Activated naive CD8-positive, alpha-beta T cell treated with anti-CD3 and anti-CD28 coated beads for 36 hours (primary cell): ENCODE measurements around the gene TOX3. TPM values are rescaled to one million over a fixed set of nuclear protein-coding genes. Genes with fewer than 3 reads are reported as not detected.

Source experiments
- DNase-seq: peaks from one replicate; pipeline ENCODE4 v3.0.0; 2021
- H3K27ac Mint-ChIP-seq: one replicate; pipeline ENCODE4 v1.8.0; 2022; ENCODE audit warnings: mild to moderate bottlenecking, moderate library complexity, mixed read lengths
- H3K27me3 Mint-ChIP-seq: one replicate; pipeline ENCODE4 v1.8.0; 2022; ENCODE audit warnings: mild to moderate bottlenecking, mixed read lengths
- H3K36me3 Mint-ChIP-seq: one replicate; pipeline ENCODE4 v1.8.0; 2021; ENCODE audit warnings: mild to moderate bottlenecking, mixed read lengths
- H3K4me1 Mint-ChIP-seq: one replicate; pipeline ENCODE4 v1.8.0; 2021; ENCODE audit warnings: mixed read lengths
- H3K4me3 Mint-ChIP-seq: one replicate; pipeline ENCODE4 v1.8.0; 2022; ENCODE audit warnings: mild to moderate bottlenecking, moderate library complexity, mixed read lengths
- H3K9me3 Mint-ChIP-seq: one replicate; pipeline ENCODE4 v1.8.0; 2022; ENCODE audit warnings: mixed read lengths
- total RNA-seq, 2 experiments: library from RNA; stranded (reverse); gene quantifications; one replicate each; pipeline ENCODE4 v1.2.3, GENCODE V29; 2021

The TOX3 gene
- total RNA-seq, 2 experiments from 2014 or later = not detected

DNA sequence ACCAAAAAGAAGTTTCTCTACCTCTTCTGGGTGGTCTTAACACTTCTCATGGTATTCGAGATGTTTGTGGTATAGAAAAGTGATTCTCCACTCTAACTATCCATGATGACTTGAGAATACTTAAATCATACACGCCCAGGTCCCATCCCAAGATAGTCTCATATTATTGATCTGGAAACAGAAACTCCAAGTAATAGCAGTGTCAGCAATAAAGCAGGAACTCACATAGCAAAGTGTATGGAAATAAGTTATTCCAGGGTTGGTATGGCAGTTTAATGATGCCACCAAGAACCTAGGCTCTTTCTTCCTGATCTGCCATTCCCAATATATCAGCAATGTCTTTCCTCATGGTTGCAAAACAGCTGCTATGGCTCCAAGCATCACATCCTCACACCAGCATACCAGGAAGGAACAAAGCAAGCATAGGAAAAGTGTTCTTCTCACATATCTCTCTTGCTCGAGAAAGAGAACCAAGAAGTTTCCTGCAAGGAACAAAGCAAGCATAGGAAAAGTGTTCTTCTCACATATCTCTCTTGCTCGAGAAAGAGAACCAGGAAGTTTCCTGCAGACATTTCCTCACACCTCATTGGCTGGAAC, 23.6 kb upstream of the TOX3 start:
- Mint-ChIP-seq H3K27ac (no peak overlapping the region), H3K27me3 (peaks cover 7% of the 10 kb centered on the region), H3K9me3 (peaks cover 8% of the 10 kb centered on the region), H3K36me3 (no peaks in the 10 kb centered on the region), H3K4me3 (no peak overlapping the region), H3K4me1 (no peaks in the 10 kb centered on the region)
- no peak for DNase-seq

DNA sequence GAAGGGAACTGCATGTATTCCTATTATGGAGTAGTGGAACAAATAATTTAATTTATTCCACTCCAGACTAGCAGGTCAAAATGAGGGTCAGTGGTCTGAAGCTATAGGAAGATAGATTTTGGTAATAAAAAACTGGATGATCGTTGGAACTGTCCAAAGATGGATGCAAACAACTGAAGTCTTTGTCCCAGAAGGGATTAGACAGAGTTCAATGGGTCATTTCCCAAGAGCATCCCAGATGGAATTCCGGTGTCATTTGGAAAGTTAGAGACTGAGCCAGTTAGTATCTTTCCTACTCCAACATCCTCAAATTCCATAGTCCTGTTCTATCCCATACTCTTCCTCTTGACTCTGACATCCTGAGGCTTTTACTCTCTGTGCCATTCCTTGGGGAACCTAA, 22.8 kb upstream of the TOX3 start:
- H3K27ac Mint-ChIP-seq = no peak overlapping the region
- peaks cover 8% of the 10 kb centered on the region for H3K9me3 Mint-ChIP-seq
- H3K4me1 Mint-ChIP-seq = no peaks in the 10 kb centered on the region
- no peak for DNase-seq
- no peak overlapping the region for H3K4me3 Mint-ChIP-seq
- peaks cover 7% of the 10 kb centered on the region for H3K27me3 Mint-ChIP-seq
- no peaks in the 10 kb centered on the region for H3K36me3 Mint-ChIP-seq

DNA sequence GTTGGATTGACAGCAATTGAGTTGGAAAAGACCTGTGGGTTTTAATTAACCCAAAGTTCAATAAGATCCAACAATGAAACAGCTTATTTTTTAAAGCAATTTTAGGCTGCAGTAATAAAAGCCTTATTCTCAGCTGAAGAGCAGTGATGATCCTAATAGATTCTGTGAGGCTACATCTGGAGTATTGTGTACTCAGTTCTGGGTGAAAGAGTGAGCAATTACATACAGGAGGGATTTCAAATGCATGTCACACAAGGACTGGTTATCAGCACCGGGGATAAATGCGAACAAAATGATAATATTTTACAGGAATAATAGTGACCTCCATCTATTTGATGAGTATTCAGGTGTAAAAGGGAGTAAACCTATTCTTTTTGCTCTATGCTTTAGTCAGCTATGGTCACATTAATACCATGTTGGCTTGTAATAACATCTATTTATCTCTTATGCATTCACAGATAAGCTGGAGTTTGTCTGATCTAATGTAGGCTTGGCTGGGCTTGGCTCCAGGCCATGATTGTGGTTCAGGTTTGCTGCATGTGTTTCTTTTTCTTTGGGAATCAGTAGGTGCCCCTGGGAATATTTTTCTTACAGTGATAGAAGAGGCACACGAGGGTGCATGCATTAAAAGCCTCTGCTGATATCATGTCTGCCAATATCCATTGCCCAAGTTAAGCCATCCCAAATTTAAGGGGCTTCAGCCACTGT, 22.2 kb upstream of the TOX3 start:
- H3K27me3 Mint-ChIP-seq = peaks cover 7% of the 10 kb centered on the region
- H3K9me3 Mint-ChIP-seq = peaks cover 8% of the 10 kb centered on the region
- H3K27ac Mint-ChIP-seq = no peak overlapping the region
- no peak overlapping the region for H3K4me3 Mint-ChIP-seq
- DNase-seq = no peak
- no peaks in the 10 kb centered on the region for H3K4me1 Mint-ChIP-seq
- no peaks in the 10 kb centered on the region for H3K36me3 Mint-ChIP-seq

DNA sequence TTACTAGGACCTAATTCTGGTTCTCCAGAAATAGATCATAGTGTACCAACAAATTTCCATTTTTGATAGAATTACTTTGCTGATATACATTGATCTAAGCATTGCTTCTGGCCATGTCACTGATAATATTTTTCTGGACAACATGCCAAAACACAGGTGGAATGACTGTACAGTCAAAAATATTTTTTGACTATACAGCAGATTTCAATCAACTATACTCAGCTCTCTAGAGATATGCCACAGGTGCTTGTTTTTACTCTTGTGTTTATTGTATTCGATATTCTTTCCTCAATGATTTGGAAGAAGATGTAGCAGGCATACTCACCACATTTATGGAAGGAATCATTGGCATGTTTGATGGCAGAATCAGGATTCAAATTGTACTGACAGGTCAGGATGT, 21.6 kb upstream of the TOX3 start:
- DNase-seq = no peak
- no peak overlapping the region for H3K27ac Mint-ChIP-seq
- H3K36me3 Mint-ChIP-seq = no peaks in the 10 kb centered on the region
- H3K9me3 Mint-ChIP-seq = peaks cover 8% of the 10 kb centered on the region
- H3K4me3 Mint-ChIP-seq = no peak overlapping the region
- no peaks in the 10 kb centered on the region for H3K4me1 Mint-ChIP-seq
- H3K27me3 Mint-ChIP-seq = peaks cover 7% of the 10 kb centered on the region

DNA sequence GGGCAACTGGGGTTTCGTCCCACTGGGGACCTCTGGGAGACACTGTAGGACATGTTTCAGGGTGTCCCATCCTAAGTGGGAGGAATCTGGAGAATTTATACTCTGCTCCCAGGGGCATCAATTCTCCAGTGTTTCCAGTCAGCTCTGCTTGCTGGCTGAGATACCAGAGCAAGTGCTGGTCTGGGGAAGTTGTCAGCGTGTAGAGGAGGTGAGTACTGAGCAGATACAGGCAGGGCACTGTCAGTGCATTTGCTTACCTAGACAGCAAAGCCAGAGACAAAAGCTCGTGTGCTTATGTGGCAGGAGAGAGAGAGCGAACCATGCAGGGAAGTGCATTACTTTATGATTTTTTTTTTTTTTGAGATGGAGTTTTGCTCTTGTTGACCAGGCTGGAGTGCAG, 20.2 kb upstream of the TOX3 start:
- peaks cover 5% of the 10 kb centered on the region for H3K9me3 Mint-ChIP-seq
- H3K27me3 Mint-ChIP-seq = peaks cover 7% of the 10 kb centered on the region
- no peaks in the 10 kb centered on the region for H3K36me3 Mint-ChIP-seq
- H3K27ac Mint-ChIP-seq = no peak overlapping the region
- H3K4me1 Mint-ChIP-seq = no peaks in the 10 kb centered on the region
- no peak overlapping the region for H3K4me3 Mint-ChIP-seq
- no peak for DNase-seq

DNA sequence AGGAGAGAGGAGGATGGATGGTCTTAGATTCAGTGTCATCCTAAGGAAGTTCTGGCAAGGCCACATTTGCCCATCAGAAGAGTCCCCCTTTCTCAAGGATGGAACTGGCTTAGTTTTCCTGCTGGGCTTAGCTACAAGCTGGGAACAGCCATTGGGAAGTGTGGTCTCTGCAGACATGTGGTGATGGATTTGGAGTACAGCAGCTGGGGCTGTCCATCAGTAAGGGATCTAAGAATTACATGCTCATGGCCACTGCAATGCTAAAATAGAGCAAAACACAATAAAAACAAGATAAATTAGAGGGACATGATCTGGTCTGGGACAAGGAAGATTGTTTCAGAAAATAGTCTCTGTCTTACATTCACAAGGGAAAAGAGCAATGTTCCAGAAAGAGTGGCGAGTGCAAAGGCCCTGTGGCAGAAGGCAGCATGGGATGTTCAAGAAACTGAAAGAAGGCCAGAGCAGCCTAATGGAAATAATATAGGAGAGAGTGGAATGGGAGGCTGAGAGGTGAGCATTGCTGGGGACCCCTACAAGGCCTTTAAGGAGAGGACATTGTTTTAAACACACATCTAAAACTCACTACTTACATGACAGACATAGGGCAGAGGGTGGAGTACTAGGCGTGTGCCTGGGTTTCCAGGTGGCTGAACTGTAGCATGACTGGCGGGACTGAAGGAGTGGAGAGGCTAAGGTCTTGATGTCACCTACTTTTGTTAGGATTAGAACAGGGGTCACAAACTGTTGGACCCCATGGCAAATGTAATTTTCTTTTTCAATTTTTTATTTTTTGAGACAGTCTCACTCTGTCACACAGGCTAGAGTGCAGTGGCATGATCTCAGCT, 17.0 kb upstream of the TOX3 start:
- H3K27me3 Mint-ChIP-seq = peaks cover 7% of the 10 kb centered on the region
- H3K4me1 Mint-ChIP-seq = no peaks in the 10 kb centered on the region
- H3K9me3 Mint-ChIP-seq = no peaks in the 10 kb centered on the region
- no peak for DNase-seq
- H3K4me3 Mint-ChIP-seq = no peak overlapping the region
- no peaks in the 10 kb centered on the region for H3K36me3 Mint-ChIP-seq
- no peak overlapping the region for H3K27ac Mint-ChIP-seq

DNA sequence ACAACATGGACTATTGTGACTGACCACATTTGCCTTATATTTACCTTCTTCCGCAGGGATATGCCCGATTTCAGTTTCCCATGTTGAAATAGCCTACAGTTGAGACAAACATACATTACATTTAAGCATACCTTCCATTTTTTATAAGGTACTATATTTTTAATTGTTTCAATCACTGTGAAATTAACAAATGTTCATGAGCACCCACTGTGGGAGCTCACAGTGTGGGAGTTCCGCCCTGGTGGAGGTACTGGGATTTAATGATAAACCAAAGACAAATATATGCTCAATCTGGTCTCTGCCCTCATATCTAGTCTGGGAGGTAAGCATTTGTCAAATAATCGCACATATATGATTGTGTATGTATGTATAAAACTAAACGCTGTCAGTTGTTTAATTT, 15.8 kb upstream of the TOX3 start:
- no peaks in the 10 kb centered on the region for H3K36me3 Mint-ChIP-seq
- H3K27ac Mint-ChIP-seq = no peak overlapping the region
- peaks cover 2% of the 10 kb centered on the region for H3K9me3 Mint-ChIP-seq
- H3K4me1 Mint-ChIP-seq = no peaks in the 10 kb centered on the region
- DNase-seq = no peak
- peaks cover 7% of the 10 kb centered on the region for H3K27me3 Mint-ChIP-seq
- no peak overlapping the region for H3K4me3 Mint-ChIP-seq

DNA sequence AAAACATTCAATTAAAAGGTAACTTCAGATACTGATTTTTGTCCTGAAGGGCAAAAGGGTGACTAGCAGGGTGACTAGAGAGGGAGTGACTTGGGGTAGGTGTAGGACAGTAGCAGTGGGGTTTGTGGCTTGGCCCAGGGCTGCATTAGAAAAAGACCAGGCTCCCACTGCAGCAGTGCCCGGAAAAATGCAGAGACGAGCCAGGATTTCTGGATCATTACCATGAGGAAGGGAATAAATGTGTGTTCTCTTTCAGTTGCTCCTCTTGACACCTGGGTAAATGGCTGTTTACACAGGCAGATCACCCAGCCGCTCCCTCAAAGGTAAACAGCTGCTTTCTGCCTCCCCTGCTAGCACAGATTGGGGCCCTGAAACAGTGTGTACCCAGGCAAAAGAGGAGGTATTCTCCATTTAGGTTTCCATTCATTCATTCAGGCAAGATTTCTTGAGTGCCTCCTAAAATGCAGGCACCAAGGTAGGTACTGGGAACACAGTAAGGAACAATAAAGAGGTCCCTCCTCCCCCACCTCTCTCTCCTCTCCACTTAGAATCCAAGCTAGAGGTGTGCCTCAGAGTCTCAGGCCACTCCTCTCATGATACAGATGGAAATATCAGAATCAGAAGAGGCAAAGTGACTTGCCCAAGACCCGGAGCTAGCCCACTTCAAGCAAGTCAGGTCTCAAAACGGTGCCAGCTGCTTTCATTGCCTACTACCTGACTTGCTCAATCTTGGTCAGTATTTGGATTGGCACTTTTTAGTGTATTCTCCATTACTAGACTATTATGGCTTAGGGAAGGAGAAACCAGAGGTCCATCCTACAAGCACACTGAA, 15.2 kb upstream of the TOX3 start:
- Mint-ChIP-seq H3K36me3 (no peaks in the 10 kb centered on the region), H3K9me3 (peaks cover 2% of the 10 kb centered on the region), H3K27ac (no peak overlapping the region), H3K27me3 (peaks cover 7% of the 10 kb centered on the region), H3K4me3 (no peak overlapping the region), H3K4me1 (no peaks in the 10 kb centered on the region)
- DNase-seq = no peak

DNA sequence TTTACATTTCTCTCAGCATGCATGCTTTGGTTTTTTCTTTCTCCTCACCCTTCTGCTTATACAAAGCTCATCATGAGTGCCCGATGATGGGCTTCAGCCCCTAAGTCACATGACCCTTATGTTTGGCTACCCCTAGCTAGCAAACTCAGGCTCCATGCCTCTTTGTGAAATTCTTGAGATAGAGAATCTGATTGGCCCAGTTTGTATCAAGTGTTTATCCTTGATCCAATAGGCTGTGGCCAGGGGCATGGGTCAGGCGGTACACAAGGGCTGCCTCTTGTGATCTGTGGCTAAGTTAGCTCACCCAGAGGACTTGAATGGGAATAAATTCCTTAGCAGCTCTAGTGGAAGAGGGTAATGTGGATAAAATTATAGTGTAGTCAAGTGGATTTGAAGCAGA, 11.5 kb upstream of the TOX3 start:
- DNase-seq = no peak
- Mint-ChIP-seq H3K27ac (no peak overlapping the region), H3K4me3 (no peak overlapping the region), H3K36me3 (no peaks in the 10 kb centered on the region), H3K4me1 (no peaks in the 10 kb centered on the region), H3K27me3 (peaks cover 7% of the 10 kb centered on the region), H3K9me3 (peaks cover 11% of the 10 kb centered on the region)

DNA sequence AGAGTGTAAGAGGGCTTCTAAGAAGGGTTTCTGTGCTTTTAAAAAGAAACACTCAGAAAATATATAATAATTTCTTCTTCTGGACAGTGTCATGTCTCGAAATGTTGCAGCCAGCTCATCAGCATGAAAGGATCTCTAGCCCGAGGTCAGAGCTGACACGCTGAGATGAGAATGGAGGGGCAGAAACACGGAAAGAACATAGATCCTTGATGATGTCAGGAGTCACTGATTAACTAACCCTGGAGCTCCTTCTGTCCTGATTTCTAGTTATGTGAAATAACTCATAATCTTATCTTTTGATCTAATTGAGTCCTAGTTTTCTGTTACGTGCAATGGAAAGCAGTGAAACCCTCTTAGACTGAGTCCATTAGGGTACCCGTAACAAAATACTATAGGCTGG, 10.3 kb upstream of the TOX3 start:
- H3K27ac Mint-ChIP-seq = no peak overlapping the region
- H3K4me3 Mint-ChIP-seq = no peak overlapping the region
- H3K9me3 Mint-ChIP-seq = peaks cover 11% of the 10 kb centered on the region
- no peak for DNase-seq
- no peaks in the 10 kb centered on the region for H3K36me3 Mint-ChIP-seq
- peaks cover 8% of the 10 kb centered on the region for H3K27me3 Mint-ChIP-seq
- H3K4me1 Mint-ChIP-seq = no peaks in the 10 kb centered on the region

DNA sequence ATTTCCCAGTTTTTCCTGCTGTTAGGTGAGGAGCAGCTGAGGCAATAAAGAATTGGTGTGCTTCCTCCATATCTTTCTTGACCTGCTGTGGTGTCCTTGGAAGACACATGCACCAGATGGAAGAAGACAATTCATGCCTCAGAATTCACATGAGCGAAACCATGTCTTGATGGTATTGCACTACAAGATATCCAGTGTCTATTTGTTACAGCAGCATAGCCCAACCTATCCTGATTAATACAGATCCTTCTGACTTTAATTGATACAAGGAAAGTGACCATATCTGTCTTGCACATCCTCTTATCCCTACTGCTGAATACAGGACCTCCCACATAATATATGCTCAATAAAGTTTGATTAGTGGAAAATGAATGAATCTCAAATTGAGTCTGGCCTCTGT, 9.1 kb upstream of the TOX3 start:
- DNase-seq = no peak
- H3K36me3 Mint-ChIP-seq = no peaks in the 10 kb centered on the region
- H3K4me1 Mint-ChIP-seq = no peaks in the 10 kb centered on the region
- H3K27me3 Mint-ChIP-seq = peaks cover 8% of the 10 kb centered on the region
- peaks cover 11% of the 10 kb centered on the region for H3K9me3 Mint-ChIP-seq
- no peak overlapping the region for H3K4me3 Mint-ChIP-seq
- H3K27ac Mint-ChIP-seq = no peak overlapping the region

DNA sequence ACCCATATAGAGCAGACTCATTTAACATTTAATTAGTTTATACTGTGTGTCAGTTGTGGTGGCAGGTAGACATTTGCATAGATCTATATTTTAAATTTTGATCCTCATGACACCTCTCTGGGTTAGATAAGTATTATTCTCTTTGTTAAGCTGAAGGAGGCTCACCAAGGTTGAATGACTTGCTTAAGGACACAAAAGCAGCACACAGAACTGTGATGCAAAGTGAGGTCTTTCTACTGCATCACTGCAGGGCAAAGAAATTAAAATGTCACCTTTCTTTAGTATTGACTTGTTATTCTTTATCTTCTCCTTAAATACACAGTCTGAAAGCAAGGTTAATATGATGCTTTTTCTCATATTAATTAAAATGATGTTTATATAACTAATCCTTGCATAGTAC, 8.6 kb upstream of the TOX3 start:
- Mint-ChIP-seq H3K9me3 (peaks cover 11% of the 10 kb centered on the region), H3K27ac (no peak overlapping the region), H3K27me3 (peaks cover 8% of the 10 kb centered on the region), H3K36me3 (no peaks in the 10 kb centered on the region), H3K4me1 (no peaks in the 10 kb centered on the region), H3K4me3 (no peak overlapping the region)
- DNase-seq = no peak

DNA sequence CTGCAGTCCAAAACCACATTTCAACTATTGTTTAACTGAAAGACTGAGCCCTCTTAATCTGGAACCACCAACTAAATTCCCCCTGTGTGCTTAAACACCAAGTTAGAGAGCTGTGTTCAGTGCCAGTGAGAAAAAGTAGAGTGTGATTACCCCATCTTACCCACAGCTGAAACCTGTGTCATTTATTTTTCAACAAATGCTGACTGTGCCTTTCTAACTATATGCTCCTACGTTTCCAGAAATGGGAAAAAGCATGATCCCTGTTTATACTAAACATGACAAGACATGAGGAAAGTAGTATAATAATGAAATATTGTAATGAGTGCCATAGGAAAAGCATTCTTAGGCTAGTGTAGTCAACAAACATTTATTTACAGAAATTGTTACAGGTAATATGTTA, 7.4 kb upstream of the TOX3 start:
- Mint-ChIP-seq H3K4me1 (no peaks in the 10 kb centered on the region), H3K27me3 (peaks cover 15% of the 10 kb centered on the region), H3K36me3 (no peaks in the 10 kb centered on the region), H3K4me3 (no peak overlapping the region), H3K9me3 (peaks cover 11% of the 10 kb centered on the region), H3K27ac (no peak overlapping the region)
- DNase-seq = no peak

DNA sequence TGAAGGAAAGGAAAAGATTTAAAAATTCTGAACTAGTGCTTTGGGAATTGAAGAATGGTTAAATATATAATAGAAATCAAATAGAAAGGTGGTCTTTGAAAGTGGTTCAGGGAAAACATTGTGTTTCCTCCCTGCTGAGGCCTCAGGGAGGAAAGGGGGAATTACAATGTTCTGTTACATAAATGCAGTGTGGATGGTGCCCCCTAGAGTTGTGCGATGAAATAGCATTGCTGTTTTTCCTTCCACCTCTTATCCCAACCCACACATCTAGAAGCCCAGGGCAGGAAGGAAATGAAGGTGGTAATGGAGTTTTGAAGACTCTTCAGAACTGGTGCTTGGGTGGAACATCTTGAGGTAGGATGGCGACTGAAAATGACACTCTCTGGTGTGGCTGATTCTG, 6.4 kb upstream of the TOX3 start:
- DNase-seq = no peak
- Mint-ChIP-seq H3K36me3 (no peaks in the 10 kb centered on the region), H3K27me3 (peaks cover 25% of the 10 kb centered on the region), H3K9me3 (peaks cover 10% of the 10 kb centered on the region), H3K27ac (no peak overlapping the region), H3K4me1 (no peaks in the 10 kb centered on the region), H3K4me3 (no peak overlapping the region)

DNA sequence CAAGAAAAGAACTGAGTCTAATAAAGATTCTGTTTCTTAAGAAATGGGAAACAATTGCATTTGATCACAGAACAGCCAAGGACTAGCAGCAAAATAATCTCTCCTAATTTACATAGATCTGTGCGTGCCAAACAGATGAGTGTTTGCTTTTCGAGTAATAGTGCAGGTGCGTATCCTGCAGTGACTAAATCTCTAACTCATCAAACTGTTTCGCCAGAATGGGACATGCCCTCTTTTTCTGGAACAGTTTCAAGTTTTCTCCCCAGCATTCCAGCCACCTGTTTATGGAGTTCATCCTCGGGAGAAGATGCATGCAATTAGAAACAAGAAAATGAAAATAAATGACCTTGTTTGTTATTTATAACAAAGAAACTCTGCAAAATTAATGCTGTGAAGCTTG, 5.7 kb upstream of the TOX3 start:
- H3K27ac Mint-ChIP-seq = no peak overlapping the region
- H3K27me3 Mint-ChIP-seq = peaks cover 32% of the 10 kb centered on the region
- H3K36me3 Mint-ChIP-seq = no peaks in the 10 kb centered on the region
- DNase-seq = no peak
- no peaks in the 10 kb centered on the region for H3K4me1 Mint-ChIP-seq
- no peak overlapping the region for H3K4me3 Mint-ChIP-seq
- peaks cover 9% of the 10 kb centered on the region for H3K9me3 Mint-ChIP-seq
